SH-SY5Y (cell line): ENCODE results near the gene DTHD1.

ENCODE experiments used
- GATA2 ChIP-seq: IDR thresholded peaks from 2 replicates; pipeline ENCODE4 v1.6.1; 2011; ENCODE audit warnings: mild to moderate bottlenecking, low read depth, low read length
- GATA3 ChIP-seq: IDR thresholded peaks from 2 replicates; pipeline ENCODE4 v1.6.1; 2011; ENCODE audit warnings: low read depth, mild to moderate bottlenecking, low read length, moderate library complexity

- TF ChIP-seq GATA3 (no peak), GATA2 (no peak)
Measured at GRCh38 chr4:36348403-36348938, 67.1 kb downstream of the DTHD1 start.
